ACHN (cell line): Measurements from ENCODE around the gene AGAP2.
A peak's percentile ranks its signal among the peaks of the same experiment; 100 is the strongest.

Source experiments
- DNase-seq: peaks from one replicate; pipeline ENCODE4 v3.0.0-alpha.2; 2015
- in situ Hi-C: cut with HindIII; loops from 2 replicates; pipeline ENCODE4 v1.10.0; 2017; ENCODE audit warnings: low sequenced_read_pairs, low pct_ligation_motif_present, low pct_unique_long_range_greater_than_20kb

AGAP2 gene

DNA sequence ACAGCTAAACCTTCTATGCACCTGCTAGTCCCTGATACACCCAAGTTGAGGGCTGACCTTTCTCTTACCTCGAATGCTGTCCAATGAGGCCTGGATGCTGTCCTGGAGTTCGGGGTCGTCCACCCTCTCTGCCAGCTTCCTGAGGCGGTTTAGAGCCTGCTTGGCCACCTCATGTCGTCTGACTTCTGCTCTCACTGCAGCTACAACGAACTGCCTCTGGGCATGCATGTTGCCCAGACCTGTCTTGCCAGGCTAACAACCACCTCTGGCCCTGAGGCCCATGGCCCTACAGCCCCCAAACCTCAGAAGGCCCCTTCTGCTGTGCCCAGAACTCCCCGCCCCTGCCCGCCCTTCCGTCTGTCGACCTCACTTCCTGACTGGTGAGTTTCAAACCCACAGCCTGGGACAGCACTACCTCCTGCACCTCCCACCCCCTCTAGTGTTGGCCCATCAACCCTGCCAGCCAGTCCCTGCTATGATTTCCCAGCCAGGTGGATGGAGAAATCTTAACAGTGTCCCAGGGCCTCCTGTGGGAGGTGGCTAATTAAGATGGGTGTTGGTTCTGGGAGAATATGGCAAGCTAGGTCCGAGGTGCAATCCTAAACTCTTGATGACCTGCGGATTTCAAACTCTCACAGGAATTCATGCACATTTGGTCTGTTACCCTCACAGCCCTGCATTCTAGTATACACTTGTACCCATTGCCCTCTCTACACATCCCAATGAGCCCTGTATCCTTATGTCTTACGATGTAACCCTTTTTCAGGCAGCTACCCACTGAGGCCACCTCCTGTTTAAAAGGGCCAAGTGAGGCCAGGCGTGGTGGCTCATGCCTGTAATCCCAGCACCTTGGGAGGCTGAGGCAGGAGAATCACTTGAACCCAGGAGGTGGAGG lies 3.5 kb upstream of the AGAP2 start:
- in situ Hi-C loops, result no loop called here
- DNase-seq, result peak; percentile 43

DNA sequence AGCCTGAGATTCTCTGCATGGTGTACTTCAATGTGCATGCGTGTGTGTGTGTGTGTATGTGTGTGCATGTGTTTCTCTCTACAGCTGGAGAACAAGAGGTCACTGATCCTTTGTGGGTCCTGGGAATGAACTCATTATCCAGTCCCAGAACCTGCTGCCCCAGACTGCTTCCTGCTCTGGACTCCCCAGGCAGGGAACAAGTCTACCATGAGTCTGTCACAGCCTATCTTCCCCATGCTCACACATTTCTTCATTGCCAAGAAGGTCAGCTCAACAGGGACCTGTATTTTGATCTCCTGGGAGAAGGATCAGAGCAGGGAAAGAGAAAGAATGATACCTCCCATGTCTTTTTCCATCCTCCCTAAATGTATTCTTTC lies 2.9 kb upstream of the AGAP2 start:
- in situ Hi-C loops, result no loop called here

DNA sequence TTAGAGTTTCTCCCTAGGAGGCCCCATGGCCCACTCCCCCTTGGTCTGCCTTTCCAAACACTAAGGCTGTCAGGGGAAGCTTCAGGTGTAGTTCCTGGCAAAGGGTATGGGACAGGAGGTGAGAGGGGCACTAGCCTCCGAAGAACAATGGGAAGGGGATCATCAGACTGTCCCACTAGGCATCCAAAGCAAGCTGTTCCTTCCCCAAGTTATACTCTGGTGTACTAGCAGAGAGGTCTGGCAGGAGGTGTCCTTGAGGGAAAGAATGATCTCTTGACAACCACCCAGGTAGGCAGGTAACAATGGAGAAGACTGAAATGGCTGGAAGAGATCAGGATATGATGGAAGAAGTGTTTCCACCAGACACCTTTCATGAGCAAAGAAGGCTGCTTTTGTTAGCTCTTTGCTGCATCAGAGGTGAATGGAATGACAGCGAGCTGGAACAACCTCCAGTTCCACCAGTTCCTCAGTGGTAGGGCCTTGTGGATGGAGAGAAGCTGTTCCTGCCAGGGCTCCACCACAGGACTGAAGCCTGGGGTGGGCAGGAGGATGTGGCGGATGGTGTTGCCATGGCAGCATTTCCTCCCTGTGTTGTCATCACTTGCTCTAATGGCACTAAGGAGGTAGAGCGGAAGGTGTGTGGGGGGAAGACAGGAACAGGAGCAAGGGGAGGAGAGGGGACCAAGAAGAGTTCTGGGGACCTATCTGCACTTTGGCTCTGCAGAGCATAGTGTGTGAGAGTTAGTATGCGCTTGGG lies 2.3 kb upstream of the AGAP2 start:
- DNase-seq, result no peak

More for the DNA sequence above, 2.9 kb upstream of the AGAP2 start:
- no peak for DNase-seq

GRCh38 chr12:57739914-57740538 lies 1.5 kb upstream of the AGAP2 start:
- in situ Hi-C loops, result no loop called here
- no peak for DNase-seq

More for the DNA sequence above, 2.3 kb upstream of the AGAP2 start:
- in situ Hi-C loops, result no loop called here

GRCh38 chr12:57739387-57739786 lies 845 bp upstream of the AGAP2 start:
- in situ Hi-C loops, result no loop called here

GRCh38 chr12:57737467-57738460 lies 778 bp downstream of the AGAP2 start:
- in situ Hi-C loops, result no loop called here

More at GRCh38 chr12:57739387-57739786, 845 bp upstream of the AGAP2 start:
- DNase-seq, result no peak

GRCh38 chr12:57736741-57737466 lies 1.6 kb downstream of the AGAP2 start:
- in situ Hi-C loops, result no loop called here
- DNase-seq, result no peak

More at GRCh38 chr12:57737467-57738460, 778 bp downstream of the AGAP2 start:
- DNase-seq, result peak; percentile 50

GRCh38 chr12:57735952-57736740 lies 2.4 kb downstream of the AGAP2 start:
- peak; percentile 68 for DNase-seq
- in situ Hi-C loops, result no loop called here

DNA sequence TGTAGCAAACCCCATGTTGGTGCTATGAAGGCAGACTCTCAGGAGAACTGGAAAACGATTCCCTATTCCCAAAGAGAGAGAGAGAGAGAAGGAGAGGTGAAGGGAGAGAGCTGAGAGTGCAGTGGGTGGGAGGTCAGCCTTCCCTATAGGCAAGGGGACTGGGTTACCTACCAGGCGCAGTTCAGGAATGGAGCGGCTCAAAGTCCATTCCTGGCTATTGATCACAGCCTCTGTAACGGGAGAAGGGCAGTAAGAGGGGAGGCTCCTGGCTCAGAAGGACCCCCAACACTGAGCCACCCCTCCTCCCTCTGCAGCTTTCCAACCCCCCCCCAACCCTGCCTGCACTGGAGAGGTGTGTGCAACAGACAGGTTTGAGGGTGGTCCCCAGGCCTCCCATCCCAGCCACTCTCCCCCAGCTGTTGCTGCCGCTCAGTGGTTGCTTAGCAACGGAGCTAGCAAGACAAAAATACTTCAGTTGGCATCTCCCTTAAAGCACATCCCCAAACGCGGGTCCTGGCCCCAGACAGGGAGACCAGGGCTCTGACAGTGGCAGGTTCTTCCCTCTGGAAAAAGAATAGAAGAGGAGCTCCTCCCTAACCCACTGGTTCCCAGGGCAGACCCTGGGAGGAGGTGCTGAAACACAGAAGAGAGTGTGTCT lies 3.2 kb downstream of the AGAP2 start:
- no peak for DNase-seq
- in situ Hi-C loops, result no loop called here

DNA sequence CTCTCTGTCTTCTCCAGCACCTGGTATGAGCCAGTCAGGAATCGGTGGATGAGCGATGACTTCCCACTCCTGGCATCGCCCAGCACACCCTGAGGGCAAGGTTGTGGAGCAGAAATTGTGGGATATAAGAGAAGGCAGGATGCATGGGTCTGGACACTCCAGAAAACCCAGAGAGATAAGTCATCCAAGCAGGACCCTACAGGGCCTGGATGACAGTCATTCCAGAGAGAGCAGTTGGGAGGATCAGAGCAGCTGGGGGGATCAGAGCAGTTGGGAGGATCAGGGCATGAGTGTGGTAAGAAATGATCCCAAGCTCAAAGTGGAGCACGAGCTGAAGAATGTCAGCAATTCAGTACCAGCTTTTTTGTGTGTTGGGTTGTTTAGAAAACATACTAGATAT lies 4.0 kb downstream of the AGAP2 start:
- in situ Hi-C loops, result no loop called here
- DNase-seq, result no peak

DNA sequence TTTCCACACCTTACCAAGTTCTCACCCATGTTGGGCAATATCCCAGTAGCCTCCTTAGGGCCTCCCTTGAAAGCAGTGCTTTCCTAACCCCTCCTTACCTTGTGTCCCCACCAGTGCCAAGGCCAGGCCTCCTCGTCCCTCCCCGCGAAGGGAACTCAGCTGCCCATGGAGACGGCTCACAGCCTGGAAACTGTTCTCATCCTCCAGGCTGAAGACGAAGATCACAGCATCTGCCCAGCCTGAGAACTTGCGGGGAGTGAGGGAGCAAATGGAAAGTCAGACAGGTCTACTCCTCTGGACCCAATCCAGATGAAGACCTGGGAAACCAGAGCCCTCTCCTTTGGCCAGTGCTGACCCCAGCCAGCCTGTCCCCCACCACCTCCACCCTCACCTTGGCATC lies 4.6 kb downstream of the AGAP2 start:
- in situ Hi-C loops, result no loop called here
- no peak for DNase-seq

- in situ Hi-C loops, result no loop called here
- no peak for DNase-seq
These were observed 5.6 kb downstream of the AGAP2 start for GRCh38 chr12:57732726-57733593.

DNA sequence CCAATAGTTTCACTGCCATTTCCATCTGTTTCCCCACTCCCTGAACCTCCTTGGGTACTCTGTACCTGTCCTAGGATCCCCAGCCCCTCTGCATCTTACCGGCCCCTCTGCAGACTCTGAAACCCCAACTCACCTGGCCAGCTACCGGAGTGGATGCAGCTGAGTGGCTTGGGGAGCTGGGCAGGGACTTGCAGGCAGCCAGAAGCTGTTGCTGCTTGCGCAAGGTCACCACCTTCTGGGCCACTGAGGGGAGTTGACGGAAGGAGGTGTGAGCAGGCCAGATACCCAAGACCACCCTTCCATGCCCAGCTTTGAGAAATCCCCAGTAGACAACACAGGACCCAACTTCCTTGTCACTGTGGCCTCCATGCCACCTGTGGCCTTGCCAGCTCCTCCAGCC lies 6.3 kb downstream of the AGAP2 start:
- in situ Hi-C loops, result no loop called here

GRCh38 chr12:57731411-57732080 lies 7.0 kb downstream of the AGAP2 start:
- no peak for DNase-seq
- in situ Hi-C loops, result no loop called here

More for the DNA sequence above, 6.3 kb downstream of the AGAP2 start:
- no peak for DNase-seq
